SK-N-SH treated with all-trans-retinoic acid at 6 μM for 48 hours (cell line): ENCODE data around the gene WDFY2.

Source experiments
- ATAC-seq: fragments of 200-7000 bp; cut with Tn5 transposase; 3 replicates; pipeline ENCODE4 v1.9.1; 2020; ENCODE audit warnings: mild to moderate bottlenecking, moderate library complexity
- ARNTL ChIP-seq: fragments of 450-650 bp; formaldehyde crosslinking; IDR thresholded peaks from 2 replicates; pipeline ENCODE4 v1.5.0; 2020; ENCODE audit warnings: low read depth, mild to moderate bottlenecking, moderate library complexity, borderline replicate concordance
- BACH2 ChIP-seq: fragments of 250-450 bp; sonication (Bioruptor Pico); IDR thresholded peaks from 2 replicates; pipeline ENCODE4 v1.9.0; 2021; ENCODE audit warnings: mild to moderate bottlenecking, borderline replicate concordance
- CREB5 ChIP-seq: fragments of 250-450 bp; sonication (Bioruptor Pico); IDR thresholded peaks from 2 replicates; pipeline ENCODE4 v1.5.1; 2020; ENCODE audit warnings: low read depth, mild to moderate bottlenecking, moderate library complexity
- CSDC2 ChIP-seq: fragments of 250-450 bp; sonication (Bioruptor Pico); IDR thresholded peaks from 2 replicates; pipeline ENCODE4 v1.5.0; 2020; ENCODE audit warnings: mild to moderate bottlenecking, moderate library complexity
- CSRNP3 ChIP-seq: fragments of 250-450 bp; sonication (Bioruptor Pico); IDR thresholded peaks from 2 replicates; pipeline ENCODE4 v1.5.1; 2021; ENCODE audit warnings: mild to moderate bottlenecking, moderate library complexity
- ESRRG ChIP-seq: fragments of 250-450 bp; sonication (Bioruptor Pico); IDR thresholded peaks from 2 replicates; pipeline ENCODE4 v1.6.1; 2021; ENCODE audit warnings: mild to moderate bottlenecking
- GLIS3 ChIP-seq: fragments of 250-450 bp; sonication (Bioruptor Pico); IDR thresholded peaks from 2 replicates; pipeline ENCODE4 v1.5.0; 2020; ENCODE audit warnings: mild to moderate bottlenecking, moderate library complexity
- ISL1 ChIP-seq: fragments of 250-450 bp; sonication (Bioruptor Pico); IDR thresholded peaks from 2 replicates; pipeline ENCODE4 v2.1.2; 2022; ENCODE audit warnings: mild to moderate bottlenecking, moderate library complexity
- OSR1 ChIP-seq: fragments of 250-450 bp; sonication (Bioruptor Pico); IDR thresholded peaks from 2 replicates; pipeline ENCODE4 v1.8.0; 2022; ENCODE audit warnings: moderate library complexity, mild to moderate bottlenecking, inconsistent platforms
- PATZ1 ChIP-seq: fragments of 250-450 bp; sonication (Bioruptor Pico); IDR thresholded peaks from 2 replicates; pipeline ENCODE4 v1.8.0; 2020; ENCODE audit warnings: mild to moderate bottlenecking, moderate library complexity, borderline replicate concordance
- POU6F1 ChIP-seq: fragments of 250-450 bp; sonication (Bioruptor Pico); IDR thresholded peaks from 2 replicates; pipeline ENCODE4 v1.8.0; 2021; ENCODE audit warnings: low read depth, mild to moderate bottlenecking, moderate library complexity, borderline replicate concordance
- PPARA ChIP-seq: fragments of 250-450 bp; sonication (Bioruptor Pico); IDR thresholded peaks from 2 replicates; pipeline ENCODE4 v1.5.0; 2020; ENCODE audit warnings: mild to moderate bottlenecking, borderline replicate concordance
- RARB ChIP-seq: fragments of 250-450 bp; sonication (Bioruptor Pico); IDR thresholded peaks from 2 replicates; pipeline ENCODE4 v1.8.0; 2021; ENCODE audit warnings: mild to moderate bottlenecking, moderate library complexity
- SNAI2 ChIP-seq: fragments of 250-450 bp; sonication (Bioruptor Pico); IDR thresholded peaks from 2 replicates; pipeline ENCODE4 v1.5.0; 2020; ENCODE audit warnings: mild to moderate bottlenecking, moderate library complexity
- TCF4 ChIP-seq: fragments of 250-450 bp; sonication (Bioruptor Pico); IDR thresholded peaks from 2 replicates; pipeline ENCODE4 v1.8.0; 2021; ENCODE audit warnings: mild to moderate bottlenecking, moderate library complexity, borderline replicate concordance
- TOX ChIP-seq: fragments of 250-450 bp; sonication (Bioruptor Pico); IDR thresholded peaks from 2 replicates; pipeline ENCODE4 v1.8.0; 2021; ENCODE audit warnings: mild to moderate bottlenecking, moderate library complexity, borderline replicate concordance
- TSHZ2 ChIP-seq: fragments of 250-450 bp; sonication (Bioruptor Pico); IDR thresholded peaks from 2 replicates; pipeline ENCODE4 v1.5.0; 2020; ENCODE audit warnings: mild to moderate bottlenecking, moderate library complexity
- ZC3H10 ChIP-seq: fragments of 250-450 bp; sonication (Bioruptor Pico); IDR thresholded peaks from 2 replicates; pipeline ENCODE4 v1.5.1; 2021; ENCODE audit warnings: mild to moderate bottlenecking, moderate library complexity
- ZFP3 ChIP-seq: fragments of 250-450 bp; sonication (Bioruptor Pico); IDR thresholded peaks from 2 replicates; pipeline ENCODE4 v1.5.0; 2020; ENCODE audit warnings: mild to moderate bottlenecking, moderate library complexity
- ZFP30 ChIP-seq: fragments of 450-650 bp; formaldehyde crosslinking; IDR thresholded peaks from 2 replicates; pipeline ENCODE4 v1.5.0; 2022; ENCODE audit warnings: mild to moderate bottlenecking, moderate library complexity
- ZNF565 ChIP-seq: fragments of 450-650 bp; formaldehyde crosslinking; conservative IDR thresholded peaks from 2 replicates; pipeline ENCODE4 v1.5.0; 2020; ENCODE audit warnings: low read depth, mild to moderate bottlenecking, moderate library complexity
- ZNF8 ChIP-seq: fragments of 450-650 bp; formaldehyde crosslinking; IDR thresholded peaks from 2 replicates; pipeline ENCODE4 v1.5.0; 2020; ENCODE audit warnings: mild to moderate bottlenecking, moderate library complexity

The WDFY2 gene

GRCh38 chr13:51801631-51802099 lies 217.4 kb downstream of the WDFY2 start:
- ATAC-seq: peak; percentile 8; the same call in 2 of the 3 replicates
- TF ChIP-seq OSR1 (CRISPR knock-in tag): no peak
- no peak for TF ChIP-seq ZNF565
- no peak for TF ChIP-seq ESRRG (CRISPR knock-in tag)
- 0 out of 2 replicates have a peak, but pooled peaks have one; percentile 11 for TF ChIP-seq SNAI2 (CRISPR knock-in tag)
- TF ChIP-seq BACH2 (CRISPR knock-in tag): no peak

GRCh38 chr13:51802631-51803418 lies 218.6 kb downstream of the WDFY2 start:
- TF ChIP-seq ZC3H10 (CRISPR knock-in tag) (no peak), ISL1 (no peak), TSHZ2 (CRISPR knock-in tag) (no peak), GLIS3 (no peak), PPARA (CRISPR knock-in tag) (no peak), RARB (CRISPR knock-in tag) (no peak), ESRRG (CRISPR knock-in tag) (no peak), ZNF8 (CRISPR knock-in tag) (no peak), CSDC2 (no peak), TCF4 (CRISPR knock-in tag) (no peak), SNAI2 (CRISPR knock-in tag) (no peak), ZFP30 (CRISPR knock-in tag) (no peak), ARNTL (CRISPR knock-in tag) (no peak), TOX (CRISPR knock-in tag) (no peak), CREB5 (CRISPR knock-in tag) (no peak), OSR1 (CRISPR knock-in tag) (no peak), CSRNP3 (CRISPR knock-in tag) (no peak), ZFP3 (CRISPR knock-in tag) (no peak), POU6F1 (CRISPR knock-in tag) (no peak), PATZ1 (CRISPR knock-in tag) (no peak)
- ATAC-seq: 0 out of 3 replicates have a peak, but pooled peaks have one; percentile 0
